Fibroblast of the aortic adventitia (primary cell): ENCODE measurements around the gene MYH6. TPM values are rescaled to one million over a fixed set of nuclear protein-coding genes. Genes with fewer than 3 reads are reported as not detected.

Experiments used
- DNase-seq: peaks from one replicate; pipeline ENCODE4 v3.0.0-alpha.2; 2010; ENCODE audit warnings: low read depth
- H3K4me3 ChIP-seq: 2 replicates; pipeline ENCODE4 v1.5.1; 2011; ENCODE audit warnings: low read depth, mild to moderate bottlenecking, control low read depth, low read length, moderate library complexity
- total RNA-seq: library from RNA; depleted of rRNA; stranded (reverse); fragments of >200 nt; gene quantifications from 2 replicates; pipeline ENCODE4 v1.2.3, GENCODE V29; 2012; ENCODE audit warnings: low replicate concordance
- TF ChIP-seq, protein P1 (sequence below): IDR thresholded peaks from 2 replicates; pipeline ENCODE4 v1.5.1; 2011; ENCODE audit warnings: mild to moderate bottlenecking, low read length, control low read depth, inconsistent platforms; ENCODE audit not compliant: insufficient read depth

Gene MYH6
- total RNA-seq, 1 donor, result not detected

DNA sequence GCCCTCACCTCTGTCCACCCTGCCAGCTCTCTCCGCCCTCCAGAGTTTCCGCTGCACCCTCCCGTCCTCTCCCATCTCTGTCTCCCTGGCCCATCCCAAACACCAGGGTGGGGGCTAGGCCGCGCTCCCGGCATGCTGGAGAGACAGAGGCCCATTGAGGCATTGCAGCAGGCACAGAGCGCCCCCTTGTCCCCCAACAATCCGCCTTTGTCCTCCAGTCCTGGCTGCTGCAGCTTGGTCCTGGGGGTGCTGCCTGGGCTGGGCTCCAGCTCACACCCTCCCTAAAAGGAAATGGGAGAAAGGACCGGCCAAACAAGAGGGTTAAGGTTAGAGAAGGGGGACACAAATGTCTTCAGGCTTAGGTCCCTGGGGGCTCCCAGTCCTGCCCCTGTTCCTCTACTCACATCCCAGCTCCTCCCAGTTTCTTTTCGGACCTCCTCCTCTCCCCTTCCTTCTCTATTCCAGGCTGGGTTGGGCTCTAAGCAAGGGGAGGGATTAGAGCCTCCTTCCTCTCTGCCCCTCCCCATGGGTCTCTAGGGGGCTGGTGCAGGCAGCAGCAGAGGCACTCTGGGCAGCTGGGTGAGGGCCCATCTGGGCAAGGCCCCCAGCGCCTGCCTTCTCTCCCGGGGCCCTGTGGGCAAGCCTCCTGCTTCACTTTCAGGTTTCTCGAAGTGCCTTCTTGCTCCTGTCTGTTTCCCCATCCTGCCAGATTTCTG is 31.4 kb downstream of the MYH6 start, which contains the start of gene CMTM5:
Gene CMTM5, plus strand, starts transcription at position 565 of the 716 bp plus-strand sequence. CDS start 206 bp downstream, outside the sequence.
- TF ChIP-seq, protein P1, sequence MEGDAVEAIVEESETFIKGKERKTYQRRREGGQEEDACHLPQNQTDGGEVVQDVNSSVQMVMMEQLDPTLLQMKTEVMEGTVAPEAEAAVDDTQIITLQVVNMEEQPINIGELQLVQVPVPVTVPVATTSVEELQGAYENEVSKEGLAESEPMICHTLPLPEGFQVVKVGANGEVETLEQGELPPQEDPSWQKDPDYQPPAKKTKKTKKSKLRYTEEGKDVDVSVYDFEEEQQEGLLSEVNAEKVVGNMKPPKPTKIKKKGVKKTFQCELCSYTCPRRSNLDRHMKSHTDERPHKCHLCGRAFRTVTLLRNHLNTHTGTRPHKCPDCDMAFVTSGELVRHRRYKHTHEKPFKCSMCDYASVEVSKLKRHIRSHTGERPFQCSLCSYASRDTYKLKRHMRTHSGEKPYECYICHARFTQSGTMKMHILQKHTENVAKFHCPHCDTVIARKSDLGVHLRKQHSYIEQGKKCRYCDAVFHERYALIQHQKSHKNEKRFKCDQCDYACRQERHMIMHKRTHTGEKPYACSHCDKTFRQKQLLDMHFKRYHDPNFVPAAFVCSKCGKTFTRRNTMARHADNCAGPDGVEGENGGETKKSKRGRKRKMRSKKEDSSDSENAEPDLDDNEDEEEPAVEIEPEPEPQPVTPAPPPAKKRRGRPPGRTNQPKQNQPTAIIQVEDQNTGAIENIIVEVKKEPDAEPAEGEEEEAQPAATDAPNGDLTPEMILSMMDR, result no peak
- no peak for DNase-seq
- no peak within 1 kb of the TSS for H3K4me3 ChIP-seq

DNA sequence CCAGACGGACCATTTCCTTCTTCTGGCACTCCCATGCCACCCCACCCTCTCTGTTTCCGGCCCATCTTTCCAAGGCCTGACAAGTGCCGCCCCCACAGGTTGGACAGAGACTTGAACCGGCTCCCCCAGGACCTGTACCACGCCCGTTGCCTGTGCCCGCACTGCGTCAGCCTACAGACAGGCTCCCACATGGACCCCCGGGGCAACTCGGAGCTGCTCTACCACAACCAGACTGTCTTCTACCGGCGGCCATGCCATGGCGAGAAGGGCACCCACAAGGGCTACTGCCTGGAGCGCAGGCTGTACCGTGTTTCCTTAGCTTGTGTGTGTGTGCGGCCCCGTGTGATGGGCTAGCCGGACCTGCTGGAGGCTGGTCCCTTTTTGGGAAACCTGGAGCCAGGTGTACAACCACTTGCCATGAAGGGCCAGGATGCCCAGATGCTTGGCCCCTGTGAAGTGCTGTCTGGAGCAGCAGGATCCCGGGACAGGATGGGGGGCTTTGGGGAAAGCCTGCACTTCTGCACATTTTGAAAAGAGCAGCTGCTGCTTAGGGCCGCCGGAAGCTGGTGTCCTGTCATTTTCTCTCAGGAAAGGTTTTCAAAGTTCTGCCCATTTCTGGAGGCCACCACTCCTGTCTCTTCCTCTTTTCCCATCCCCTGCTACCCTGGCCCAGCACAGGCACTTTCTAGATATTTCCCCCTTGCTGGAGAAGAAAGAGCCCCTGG is 32.4 kb downstream of the MYH6 start:
- H3K4me3 ChIP-seq, result no peak overlapping the region
- DNase-seq, result no peak
- TF ChIP-seq, protein P1, result no peak

DNA sequence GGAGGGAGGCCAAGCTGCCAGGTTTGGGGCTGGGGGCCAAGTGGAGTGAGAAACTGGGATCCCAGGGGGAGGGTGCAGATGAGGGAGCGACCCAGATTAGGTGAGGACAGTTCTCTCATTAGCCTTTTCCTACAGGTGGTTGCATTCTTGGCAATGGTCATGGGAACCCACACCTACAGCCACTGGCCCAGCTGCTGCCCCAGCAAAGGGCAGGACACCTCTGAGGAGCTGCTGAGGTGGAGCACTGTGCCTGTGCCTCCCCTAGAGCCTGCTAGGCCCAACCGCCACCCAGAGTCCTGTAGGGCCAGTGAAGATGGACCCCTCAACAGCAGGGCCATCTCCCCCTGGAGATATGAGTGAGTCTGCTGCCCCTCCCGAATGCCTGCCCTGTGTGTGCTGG is 35.0 kb downstream of the MYH6 start:
- no peak overlapping the region for H3K4me3 ChIP-seq
- DNase-seq, result no peak
- TF ChIP-seq, protein P1, result no peak

DNA sequence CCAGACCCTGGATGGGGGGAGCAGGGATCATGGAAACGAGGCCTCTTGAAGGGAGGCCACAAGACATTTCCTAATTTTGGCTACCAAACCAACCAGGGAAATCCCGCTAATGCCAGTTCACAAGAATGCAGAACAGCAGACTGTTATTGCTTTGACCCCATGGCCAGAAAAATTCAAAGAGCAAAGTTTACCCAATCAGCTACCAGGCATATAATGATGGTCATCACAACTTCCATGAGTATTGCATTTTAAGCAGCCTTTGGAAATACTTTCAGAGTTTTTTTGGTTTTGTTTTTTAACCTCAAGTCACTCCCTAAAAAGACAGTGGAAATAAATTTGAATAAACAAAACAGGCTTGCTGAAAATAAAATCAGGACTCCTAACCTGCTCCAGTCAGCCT is 35.6 kb downstream of the MYH6 start, which contains the start of gene IL25:
Gene IL25, plus strand, starts transcription at position 301 of the 400 bp plus-strand sequence.
- H3K4me3 ChIP-seq, result no peak within 1 kb of the TSS
- TF ChIP-seq, protein P1, result no peak
- DNase-seq, result no peak

DNA sequence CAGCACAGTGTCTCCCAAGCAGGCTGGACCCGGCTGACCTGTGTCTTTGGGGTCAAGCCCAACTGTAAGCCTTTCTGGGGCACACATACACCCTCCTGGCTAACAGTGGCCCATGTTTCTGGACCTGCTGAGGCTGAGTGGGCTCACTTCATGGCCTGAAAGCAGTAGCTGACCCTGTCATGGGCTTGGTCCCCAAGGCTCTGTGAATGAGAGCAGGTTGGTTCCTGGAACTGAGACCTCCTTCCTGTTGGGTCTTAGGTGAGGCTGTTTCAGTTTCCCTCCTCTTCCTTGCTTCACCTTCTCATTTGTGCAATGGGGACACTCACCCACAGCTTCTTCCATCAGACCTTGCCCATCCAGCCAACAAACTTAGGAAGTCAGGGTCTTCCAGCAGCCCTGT is 36.2 kb downstream of the MYH6 start:
- TF ChIP-seq, protein P1, result no peak

DNA sequence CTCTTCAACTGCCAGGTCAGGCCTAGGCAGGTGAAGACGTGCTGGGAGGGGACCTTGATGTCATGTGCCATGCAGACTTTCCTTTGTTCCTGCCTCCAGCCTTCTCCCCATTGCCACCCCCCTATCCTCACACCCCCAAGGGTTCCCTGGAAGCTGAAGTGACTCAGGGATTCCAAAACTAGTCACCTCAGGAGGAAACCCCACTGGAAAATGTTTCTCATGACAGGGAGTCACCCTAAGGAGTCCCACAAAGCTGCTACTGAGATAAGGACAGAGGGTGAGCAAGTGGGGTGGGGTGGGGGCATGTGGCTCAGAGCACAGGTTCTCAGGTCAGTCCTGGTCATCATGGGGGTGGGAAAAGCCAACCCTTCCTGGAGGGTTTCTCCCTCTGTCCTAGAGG is 37.9 kb downstream of the MYH6 start:
- DNase-seq, result no peak
- TF ChIP-seq, protein P1, result no peak

More for the DNA sequence above, 36.2 kb downstream of the MYH6 start:
- no peak for DNase-seq
- no peak overlapping the region for H3K4me3 ChIP-seq

More for the DNA sequence above, 37.9 kb downstream of the MYH6 start:
- no peak overlapping the region for H3K4me3 ChIP-seq
